OCI-LY7 (cell line): ENCODE measurements around the gene ZIC5. TPM values are rescaled to one million over a fixed set of nuclear protein-coding genes. Genes with fewer than 3 reads are reported as not detected.

Source experiments
- BruUV-seq: library from RNA; stranded (reverse); fragments of 400-500 nt; replicated peaks from 2 replicates; lab custom pipeline; 2021; lab: Mats Ljungman, UMichigan
- CTCF ChIA-PET: fragments of 300-600 bp; sonication (Branson Sonifier 250); formaldehyde crosslinking; loops from one replicate; lab custom pipeline; 2022; ENCODE audit warnings: antibody characterized with exemption; ENCODE audit not compliant: unreplicated experiment; lab: Charles Lee
- POLR2A ChIA-PET: fragments of 300-600 bp; sonication (Branson Sonifier 250); formaldehyde crosslinking; loops from one replicate; lab custom pipeline; 2022; ENCODE audit warnings: antibody characterized with exemption; lab: Charles Lee
- DNase-seq: peaks from one replicate; pipeline ENCODE4 v3.0.0-alpha.2; 2015; ENCODE audit warnings: low spot score
- H2AFZ ChIP-seq: fragments of 200-600 bp; sonication (generic), shearing (Covaris generic); 2 replicates; pipeline ENCODE4 v1.6.1; 2014; ENCODE audit warnings: mild to moderate bottlenecking, antibody characterized with exemption, low read length, moderate library complexity
- H3K27ac ChIP-seq: fragments of 200-600 bp; sonication (generic); 2 replicates; pipeline ENCODE4 v1.5.1; 2014; ENCODE audit warnings: mixed run types, low read depth, mild to moderate bottlenecking, moderate library complexity, low read length, inconsistent platforms; ENCODE audit not compliant: poor library complexity, severe bottlenecking
- H3K36me3 ChIP-seq: fragments of 200-600 bp; sonication (generic); 2 replicates; pipeline ENCODE4 v1.6.1; 2014; ENCODE audit warnings: mild to moderate bottlenecking, antibody characterized with exemption, low read length, moderate library complexity, mixed read lengths; ENCODE audit not compliant: insufficient read depth
- H3K4me1 ChIP-seq: fragments of 200-600 bp; sonication (generic); 2 replicates; pipeline ENCODE4 v1.5.1; 2014; ENCODE audit warnings: mild to moderate bottlenecking, low read length; ENCODE audit not compliant: insufficient read depth, poor library complexity, severe bottlenecking
- H3K4me2 ChIP-seq: fragments of 200-600 bp; sonication (generic); 2 replicates; pipeline ENCODE4 v1.6.1; 2014; ENCODE audit warnings: mild to moderate bottlenecking, low read length
- H3K4me3 ChIP-seq: fragments of 200-600 bp; sonication (generic); 2 replicates; pipeline ENCODE4 v1.5.1; 2014; ENCODE audit warnings: mild to moderate bottlenecking, low read depth, low read length; ENCODE audit not compliant: poor library complexity, severe bottlenecking
- H3K79me2 ChIP-seq: fragments of 200-600 bp; sonication (generic); 2 replicates; pipeline ENCODE4 v1.6.1; 2016; ENCODE audit warnings: low read depth, mild to moderate bottlenecking, low read length, moderate library complexity, mixed read lengths; ENCODE audit not compliant: insufficient read depth
- H3K9me2 ChIP-seq: fragments of 200-600 bp; sonication (generic); 2 replicates; pipeline ENCODE4 v1.6.1; 2016; ENCODE audit warnings: mild to moderate bottlenecking, low read length, mixed read lengths; ENCODE audit not compliant: insufficient read depth
- H3K9me3 ChIP-seq: fragments of 200-600 bp; sonication (generic); 2 replicates; pipeline ENCODE4 v1.6.1; 2014; ENCODE audit warnings: mild to moderate bottlenecking, mixed run types, low read length, mixed read lengths
- H4K20me1 ChIP-seq: fragments of 200-600 bp; sonication (generic); 2 replicates; pipeline ENCODE4 v1.6.1; 2014; ENCODE audit warnings: mild to moderate bottlenecking, antibody characterized with exemption, low read length, moderate library complexity, mixed read lengths; ENCODE audit not compliant: insufficient read depth
- EZH2phosphoT487 ChIP-seq: fragments of 200-600 bp; sonication (generic); IDR thresholded peaks from 2 replicates; pipeline ENCODE4 v1.6.1; 2018; ENCODE audit warnings: low read depth, borderline replicate concordance, mild to moderate bottlenecking, mixed run types, antibody characterized with exemption, low read length, moderate library complexity, mixed read lengths
- intact Hi-C: fragments of 100-400 bp; cut with micrococcal nuclease; formaldehyde crosslinking; loops from one replicate; pipeline ENCODE4 v1.10.0; 2022; ENCODE audit not compliant: unreplicated experiment
- total RNA-seq, 2 experiments: library from RNA; depleted of rRNA in 1 of 2; stranded (reverse); fragments of >200 nt in 1 of 2; shearing (Covaris generic) in 1 of 2; gene quantifications; 2 replicates each; pipeline ENCODE4 v1.2.3, GENCODE V29; 2014 to 2022
- TF ChIP-seq, protein P1 (sequence below): fragments of 200-600 bp; sonication (generic); conservative IDR thresholded peaks from 2 replicates; pipeline ENCODE4 v1.5.1; 2014; ENCODE audit warnings: mild to moderate bottlenecking, antibody characterized with exemption, low read length, moderate library complexity, mixed read lengths

The ZIC5 gene
- total RNA-seq, 2 experiments from 2014 or later, result not detected

- no TSS peak for BruUV-seq
- Histone ChIP-seq H3K9me3 (no peaks in the 10 kb centered on the region), H2AFZ (no peak overlapping the region), H3K4me1 (no peaks in the 10 kb centered on the region), H3K79me2 (no peaks in the 10 kb centered on the region), H4K20me1 (no peaks in the 10 kb centered on the region), H3K9me2 (no peaks in the 10 kb centered on the region), H3K4me3 (no peak overlapping the region), H3K4me2 (no peak overlapping the region), H3K36me3 (no peaks in the 10 kb centered on the region), H3K27ac (no peak overlapping the region)
- DNase-seq, result no peak
- no peak for TF ChIP-seq EZH2phosphoT487
- TF ChIP-seq, protein P1, sequence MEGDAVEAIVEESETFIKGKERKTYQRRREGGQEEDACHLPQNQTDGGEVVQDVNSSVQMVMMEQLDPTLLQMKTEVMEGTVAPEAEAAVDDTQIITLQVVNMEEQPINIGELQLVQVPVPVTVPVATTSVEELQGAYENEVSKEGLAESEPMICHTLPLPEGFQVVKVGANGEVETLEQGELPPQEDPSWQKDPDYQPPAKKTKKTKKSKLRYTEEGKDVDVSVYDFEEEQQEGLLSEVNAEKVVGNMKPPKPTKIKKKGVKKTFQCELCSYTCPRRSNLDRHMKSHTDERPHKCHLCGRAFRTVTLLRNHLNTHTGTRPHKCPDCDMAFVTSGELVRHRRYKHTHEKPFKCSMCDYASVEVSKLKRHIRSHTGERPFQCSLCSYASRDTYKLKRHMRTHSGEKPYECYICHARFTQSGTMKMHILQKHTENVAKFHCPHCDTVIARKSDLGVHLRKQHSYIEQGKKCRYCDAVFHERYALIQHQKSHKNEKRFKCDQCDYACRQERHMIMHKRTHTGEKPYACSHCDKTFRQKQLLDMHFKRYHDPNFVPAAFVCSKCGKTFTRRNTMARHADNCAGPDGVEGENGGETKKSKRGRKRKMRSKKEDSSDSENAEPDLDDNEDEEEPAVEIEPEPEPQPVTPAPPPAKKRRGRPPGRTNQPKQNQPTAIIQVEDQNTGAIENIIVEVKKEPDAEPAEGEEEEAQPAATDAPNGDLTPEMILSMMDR, result no peak
- POLR2A ChIA-PET, result interaction anchor here (0.6 kb wide), 1 partner anchor 242 kb away, joined by 3 read pairs; no protein-coding TSS in a partner anchor
- intact Hi-C loops, result no loop called here
- CTCF ChIA-PET, result no interaction called here
These were observed 45.4 kb downstream of the ZIC5 start for GRCh38 chr13:99926014-99926731.

DNA sequence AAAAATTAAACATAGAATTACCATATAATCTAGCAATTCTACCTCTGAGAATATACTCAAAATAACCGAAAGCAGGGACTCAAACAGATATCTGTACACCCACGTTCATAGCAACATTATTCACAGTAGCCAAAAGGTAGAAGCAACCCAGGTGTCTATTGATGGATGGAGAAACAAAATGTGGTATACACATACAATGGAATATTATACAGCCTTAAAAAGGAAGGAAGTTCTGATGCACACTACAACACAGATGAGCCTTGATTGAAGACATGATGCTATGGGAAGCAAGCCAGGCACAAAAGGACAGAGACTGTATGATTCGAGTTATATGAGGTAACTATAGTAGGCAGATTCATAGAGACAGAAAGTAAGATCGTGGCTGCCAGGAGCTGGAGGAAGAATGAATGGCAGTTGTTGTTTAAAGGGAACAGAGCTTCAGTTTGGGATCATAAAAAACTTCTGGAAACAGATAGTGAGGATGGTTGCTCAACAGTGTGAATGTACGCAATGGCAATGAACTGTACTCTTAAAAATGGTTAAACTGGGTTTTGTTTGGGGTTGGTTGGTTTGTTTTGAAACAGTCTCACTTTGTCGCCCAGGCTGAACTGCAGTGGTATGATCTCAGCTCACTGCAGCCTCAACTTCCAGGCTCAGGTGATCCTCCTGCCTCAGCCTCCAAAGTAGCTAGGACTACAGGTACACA is 47.5 kb downstream of the ZIC5 start:
- TF ChIP-seq, protein P1, result no peak
- no peak for TF ChIP-seq EZH2phosphoT487
- POLR2A ChIA-PET, result interaction anchor here (0.6 to 0.7 kb wide), 2 partner anchors 28 to 573 kb away, joined by 3 to 5 read pairs; no protein-coding TSS in a partner anchor
- H4K20me1 ChIP-seq, result no peaks in the 10 kb centered on the region
- no peak overlapping the region for H3K4me2 ChIP-seq
- BruUV-seq, result no TSS peak
- CTCF ChIA-PET, result interaction anchor here (0.6 kb wide), 1 partner anchor 30 kb away, joined by 3 read pairs; no protein-coding TSS in a partner anchor
- no peaks in the 10 kb centered on the region for H3K79me2 ChIP-seq
- no peaks in the 10 kb centered on the region for H3K9me2 ChIP-seq
- no peaks in the 10 kb centered on the region for H3K4me1 ChIP-seq
- H3K4me3 ChIP-seq, result no peak overlapping the region
- no peak overlapping the region for H2AFZ ChIP-seq
- no peaks in the 10 kb centered on the region for H3K9me3 ChIP-seq
- H3K27ac ChIP-seq, result no peak overlapping the region
- intact Hi-C loops, result no loop called here
- H3K36me3 ChIP-seq, result no peaks in the 10 kb centered on the region
- DNase-seq, result no peak
